Smooth muscle cell (in vitro differentiated cells): Measurements from ENCODE around the gene LTC4S. TPM values are rescaled to one million over a fixed set of nuclear protein-coding genes. Genes with fewer than 3 reads are reported as not detected.

Experiments
- DNase-seq: peaks from one replicate; lab custom pipeline; 2025; ENCODE audit not compliant: unreplicated experiment; lab: John Stamatoyannopoulos, UW
- H2AFZ ChIP-seq: fragments of 200-600 bp; sonication (generic); 2 replicates; pipeline ENCODE4 v1.6.0; 2016; ENCODE audit warnings: antibody characterized with exemption, low read depth, mild to moderate bottlenecking
- H3F3A ChIP-seq: fragments of 200-600 bp; sonication (generic); 2 replicates; pipeline ENCODE4 v1.6.0; 2017; ENCODE audit warnings: antibody characterized with exemption, low read depth
- H3K27ac ChIP-seq: fragments of 200-600 bp; sonication (generic); 2 replicates; pipeline ENCODE4 v1.5.1; 2016; ENCODE audit warnings: low read depth, mild to moderate bottlenecking
- H3K27me3 ChIP-seq: fragments of 200-600 bp; sonication (generic); 2 replicates; pipeline ENCODE4 v1.6.1; 2016; ENCODE audit warnings: low read depth, mild to moderate bottlenecking
- H3K36me3 ChIP-seq: fragments of 200-600 bp; sonication (generic); 2 replicates; pipeline ENCODE4 v1.5.1; 2016; ENCODE audit warnings: low read depth
- H3K4me1 ChIP-seq: fragments of 200-600 bp; sonication (generic); 2 replicates; pipeline ENCODE4 v1.5.1; 2016; ENCODE audit warnings: low read depth
- H3K4me2 ChIP-seq: fragments of 200-600 bp; sonication (generic); 2 replicates; pipeline ENCODE4 v1.6.0; 2016; ENCODE audit warnings: mild to moderate bottlenecking
- H3K4me3 ChIP-seq: fragments of 200-600 bp; sonication (generic); 2 replicates; pipeline ENCODE4 v1.5.1; 2016; ENCODE audit warnings: mild to moderate bottlenecking
- H3K79me2 ChIP-seq: fragments of 200-600 bp; sonication (generic); 2 replicates; pipeline ENCODE4 v1.6.0; 2016; ENCODE audit warnings: low read depth, mild to moderate bottlenecking
- H3K9ac ChIP-seq: fragments of 200-600 bp; sonication (generic); 2 replicates; pipeline ENCODE4 v1.6.0; 2016; ENCODE audit warnings: low read depth
- H3K9me3 ChIP-seq: fragments of 200-600 bp; sonication (generic); replicated peaks from 2 replicates; pipeline ENCODE4 v1.5.1; 2016; ENCODE audit warnings: low read depth
- H4K20me1 ChIP-seq: fragments of 200-600 bp; sonication (generic); 2 replicates; pipeline ENCODE4 v1.6.0; 2016; ENCODE audit warnings: low read depth
- WGBS: methylation state at CpG from one replicate; pipeline ENCODE4 v1.1.7; 2016; ENCODE audit warnings: low lambda C conversion rate; 5-methylcytosine and 5-hydroxymethylcytosine counted together
- polyA plus RNA-seq: library from polyadenylated mRNA; unstranded; fragments of >200 nt; fragmentation: Nextera tagmentation; extraction: Ambion mirVana; gene quantifications from 2 replicates; pipeline ENCODE4 v1.2.1, GENCODE V29; 2016
- total RNA-seq: library from RNA; depleted of rRNA; stranded (reverse); fragments of >200 nt; gene quantifications from 2 replicates; pipeline ENCODE4 v1.2.3, GENCODE V29; 2014
- TF ChIP-seq, protein P1 (sequence below): fragments of 200-600 bp; sonication (generic); IDR thresholded peaks from 2 replicates; pipeline ENCODE4 v1.5.1; 2017; ENCODE audit warnings: borderline replicate concordance, mild to moderate bottlenecking, antibody characterized with exemption; ENCODE audit not compliant: insufficient read depth, poor library complexity, severe bottlenecking

The LTC4S gene
- total and polyA plus RNA-seq, 2 experiments from 2014 or later, result not detected

DNA sequence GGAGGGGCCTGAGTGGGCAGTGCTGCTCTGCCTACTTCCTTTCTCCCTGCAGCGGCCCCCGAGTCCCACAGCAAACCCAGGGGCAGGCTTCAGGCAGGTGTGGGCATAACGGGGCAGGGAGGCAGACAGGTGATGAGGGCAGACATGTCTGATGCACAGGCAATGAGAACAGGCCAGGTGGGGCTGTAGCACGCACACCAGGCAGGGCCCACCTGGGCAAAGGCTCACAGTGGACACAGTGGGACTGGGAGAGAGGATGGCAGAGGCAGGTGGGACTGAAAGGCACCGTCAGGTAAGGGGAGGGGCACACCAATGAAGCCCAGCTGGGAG is 5.8 kb downstream of the LTC4S start:
- peaks cover 12% of the 10 kb centered on the region for H3K79me2 ChIP-seq
- H3F3A ChIP-seq, result no peaks in the 10 kb centered on the region
- H3K4me2 ChIP-seq, result no peak overlapping the region
- H4K20me1 ChIP-seq, result peaks cover 38% of the 10 kb centered on the region
- H3K27me3 ChIP-seq, result no peaks in the 10 kb centered on the region
- no peak overlapping the region for H3K9ac ChIP-seq
- H2AFZ ChIP-seq, result no peak overlapping the region
- H3K9me3 ChIP-seq, result no peaks in the 10 kb centered on the region
- TF ChIP-seq, protein P1, sequence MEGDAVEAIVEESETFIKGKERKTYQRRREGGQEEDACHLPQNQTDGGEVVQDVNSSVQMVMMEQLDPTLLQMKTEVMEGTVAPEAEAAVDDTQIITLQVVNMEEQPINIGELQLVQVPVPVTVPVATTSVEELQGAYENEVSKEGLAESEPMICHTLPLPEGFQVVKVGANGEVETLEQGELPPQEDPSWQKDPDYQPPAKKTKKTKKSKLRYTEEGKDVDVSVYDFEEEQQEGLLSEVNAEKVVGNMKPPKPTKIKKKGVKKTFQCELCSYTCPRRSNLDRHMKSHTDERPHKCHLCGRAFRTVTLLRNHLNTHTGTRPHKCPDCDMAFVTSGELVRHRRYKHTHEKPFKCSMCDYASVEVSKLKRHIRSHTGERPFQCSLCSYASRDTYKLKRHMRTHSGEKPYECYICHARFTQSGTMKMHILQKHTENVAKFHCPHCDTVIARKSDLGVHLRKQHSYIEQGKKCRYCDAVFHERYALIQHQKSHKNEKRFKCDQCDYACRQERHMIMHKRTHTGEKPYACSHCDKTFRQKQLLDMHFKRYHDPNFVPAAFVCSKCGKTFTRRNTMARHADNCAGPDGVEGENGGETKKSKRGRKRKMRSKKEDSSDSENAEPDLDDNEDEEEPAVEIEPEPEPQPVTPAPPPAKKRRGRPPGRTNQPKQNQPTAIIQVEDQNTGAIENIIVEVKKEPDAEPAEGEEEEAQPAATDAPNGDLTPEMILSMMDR, result no peak
- no peak for DNase-seq
- peaks cover 25% of the 10 kb centered on the region for H3K4me1 ChIP-seq
- no peak overlapping the region for H3K4me3 ChIP-seq
- WGBS, result 94% methylated on average over 5 of the region's 5 CpGs
- H3K27ac ChIP-seq, result no peak overlapping the region
- H3K36me3 ChIP-seq, result no peaks in the 10 kb centered on the region

DNA sequence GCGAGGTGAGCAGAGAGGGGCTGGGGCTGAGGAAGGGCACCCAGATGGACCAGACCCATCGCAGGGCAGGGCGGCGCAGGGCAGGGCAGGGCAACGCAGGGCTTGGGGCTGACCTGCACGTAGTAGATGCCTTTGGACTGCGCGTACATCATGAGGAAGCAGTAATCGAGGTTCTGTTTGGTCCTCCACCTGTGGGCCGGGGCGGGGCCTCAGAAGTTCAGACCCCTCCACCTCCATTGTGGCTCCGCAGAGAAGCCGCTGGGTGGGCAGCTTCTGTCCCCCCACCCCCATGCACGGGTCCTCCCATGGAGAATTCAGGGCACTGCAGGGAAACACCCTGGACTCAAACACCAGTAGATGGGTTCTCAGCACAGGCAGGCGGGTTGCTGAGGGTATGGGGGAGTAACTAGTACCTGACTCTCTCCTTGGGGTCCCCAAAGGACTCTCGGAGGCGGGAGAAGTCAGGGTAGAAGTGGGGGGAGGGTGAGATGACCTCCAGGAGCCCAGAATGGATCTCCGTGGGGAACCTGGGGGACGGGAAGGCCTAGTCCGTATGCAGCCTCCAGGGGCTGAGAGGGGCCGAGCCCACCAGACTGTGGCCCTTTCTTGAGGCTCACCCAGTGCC is 6.4 kb downstream of the LTC4S start:
- DNase-seq, result no peak
- Histone ChIP-seq H3K4me1 (peaks cover 26% of the 10 kb centered on the region), H3K9ac (no peak overlapping the region), H4K20me1 (peaks cover 44% of the 10 kb centered on the region), H3K27me3 (no peaks in the 10 kb centered on the region), H3K36me3 (no peaks in the 10 kb centered on the region), H3F3A (no peaks in the 10 kb centered on the region), H3K4me3 (no peak overlapping the region), H3K27ac (no peak overlapping the region), H3K9me3 (no peaks in the 10 kb centered on the region), H3K79me2 (peaks cover 18% of the 10 kb centered on the region), H3K4me2 (no peak overlapping the region), H2AFZ (no peak overlapping the region)
- WGBS, result 97% methylated on average over 19 of the region's 21 CpGs
- TF ChIP-seq, protein P1, result no peak

DNA sequence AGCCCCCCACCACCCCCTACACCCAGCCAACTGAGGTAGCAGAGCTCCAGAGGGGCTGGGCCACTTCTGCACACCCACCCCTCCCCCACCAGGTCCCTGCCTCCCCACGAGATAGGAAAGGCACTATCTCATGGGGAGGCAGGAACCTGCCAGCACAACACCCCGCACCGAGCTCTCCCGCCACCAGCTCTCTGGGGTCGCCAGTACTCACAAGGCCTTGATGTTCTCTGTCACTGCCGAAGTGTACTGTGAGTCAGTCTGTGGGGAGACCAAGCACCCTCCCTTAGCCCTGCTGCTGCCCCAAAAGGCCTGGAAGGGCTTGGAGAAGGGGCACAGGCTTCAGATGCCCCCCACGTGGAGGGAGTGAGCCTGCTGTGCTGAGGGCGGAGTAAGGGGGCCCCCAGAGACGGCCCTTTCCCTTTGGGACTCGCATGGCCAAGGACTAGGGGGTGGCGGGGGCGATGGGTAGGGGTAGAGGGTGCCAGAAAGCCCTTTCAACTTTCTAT is 7.0 kb downstream of the LTC4S start:
- Histone ChIP-seq H3K4me2 (no peak overlapping the region), H3K9me3 (no peaks in the 10 kb centered on the region), H3K79me2 (peaks cover 24% of the 10 kb centered on the region), H3K27ac (no peak overlapping the region), H3K9ac (no peak overlapping the region), H3K4me3 (no peak overlapping the region), H3K27me3 (no peaks in the 10 kb centered on the region), H3K4me1 (peaks cover 27% of the 10 kb centered on the region), H3K36me3 (no peaks in the 10 kb centered on the region), H4K20me1 (peaks cover 49% of the 10 kb centered on the region), H2AFZ (no peak overlapping the region), H3F3A (no peaks in the 10 kb centered on the region)
- no peak for DNase-seq
- TF ChIP-seq, protein P1, result no peak
- 92% methylated on average over 12 of the region's 12 CpGs for WGBS
